ENCODE measurements around the gene SLC22A7.

The SLC22A7 gene, protein sequence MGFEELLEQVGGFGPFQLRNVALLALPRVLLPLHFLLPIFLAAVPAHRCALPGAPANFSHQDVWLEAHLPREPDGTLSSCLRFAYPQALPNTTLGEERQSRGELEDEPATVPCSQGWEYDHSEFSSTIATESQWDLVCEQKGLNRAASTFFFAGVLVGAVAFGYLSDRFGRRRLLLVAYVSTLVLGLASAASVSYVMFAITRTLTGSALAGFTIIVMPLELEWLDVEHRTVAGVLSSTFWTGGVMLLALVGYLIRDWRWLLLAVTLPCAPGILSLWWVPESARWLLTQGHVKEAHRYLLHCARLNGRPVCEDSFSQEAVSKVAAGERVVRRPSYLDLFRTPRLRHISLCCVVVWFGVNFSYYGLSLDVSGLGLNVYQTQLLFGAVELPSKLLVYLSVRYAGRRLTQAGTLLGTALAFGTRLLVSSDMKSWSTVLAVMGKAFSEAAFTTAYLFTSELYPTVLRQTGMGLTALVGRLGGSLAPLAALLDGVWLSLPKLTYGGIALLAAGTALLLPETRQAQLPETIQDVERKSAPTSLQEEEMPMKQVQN

DNA sequence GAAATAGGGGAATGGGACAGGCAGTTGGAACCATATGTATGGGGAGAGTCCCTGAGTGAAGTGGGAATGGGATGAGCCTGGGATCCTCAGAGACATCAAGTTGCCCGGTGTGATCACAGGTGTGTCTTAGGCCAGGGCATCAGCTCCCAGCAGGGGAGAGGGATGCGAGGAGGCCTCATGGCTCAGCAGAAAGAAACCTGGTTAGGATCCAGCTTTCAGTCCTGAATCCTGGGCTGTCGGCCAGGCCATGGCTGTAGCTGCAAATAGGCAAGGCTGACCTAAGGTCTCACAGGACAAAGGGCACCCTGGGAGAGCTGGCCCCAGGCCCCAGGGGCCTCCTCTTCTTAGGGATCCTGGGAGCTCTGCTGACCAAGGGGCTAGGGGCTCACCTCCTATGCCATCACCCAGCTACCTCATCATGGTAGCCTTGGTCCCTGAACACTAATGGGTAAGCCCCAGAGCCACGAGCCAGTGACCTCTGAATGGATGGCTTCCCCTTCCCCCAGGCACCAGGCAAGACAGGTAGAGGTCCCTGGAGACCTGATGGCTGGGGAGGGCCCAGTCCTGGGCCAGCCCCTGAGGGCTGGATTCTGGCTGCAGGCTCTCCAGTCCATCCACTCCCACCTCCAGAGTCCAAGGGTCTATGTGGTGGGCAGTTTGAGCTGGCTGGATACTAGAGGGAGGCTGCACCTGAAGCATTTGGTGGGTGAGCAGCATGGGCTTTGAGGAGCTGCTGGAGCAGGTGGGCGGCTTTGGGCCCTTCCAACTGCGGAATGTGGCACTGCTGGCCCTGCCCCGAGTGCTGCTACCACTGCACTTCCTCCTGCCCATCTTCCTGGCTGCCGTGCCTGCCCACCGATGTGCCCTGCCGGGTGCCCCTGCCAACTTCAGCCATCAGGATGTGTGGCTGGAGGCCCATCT, at the start of gene SLC22A7:
SLC22A7 (plus strand) TSS at position 617 of the 921 bp plus-strand sequence; CDS start at position 716, 99 bp downstream.
- DNase-seq = no peak

GRCh38 chr6:43248791-43249190, 49.3 kb upstream of the SLC22A7 start:
- no peak for DNase-seq

GRCh38 chr6:43250992-43251373, 47.1 kb upstream of the SLC22A7 start:
- DNase-seq = no peak

DNA sequence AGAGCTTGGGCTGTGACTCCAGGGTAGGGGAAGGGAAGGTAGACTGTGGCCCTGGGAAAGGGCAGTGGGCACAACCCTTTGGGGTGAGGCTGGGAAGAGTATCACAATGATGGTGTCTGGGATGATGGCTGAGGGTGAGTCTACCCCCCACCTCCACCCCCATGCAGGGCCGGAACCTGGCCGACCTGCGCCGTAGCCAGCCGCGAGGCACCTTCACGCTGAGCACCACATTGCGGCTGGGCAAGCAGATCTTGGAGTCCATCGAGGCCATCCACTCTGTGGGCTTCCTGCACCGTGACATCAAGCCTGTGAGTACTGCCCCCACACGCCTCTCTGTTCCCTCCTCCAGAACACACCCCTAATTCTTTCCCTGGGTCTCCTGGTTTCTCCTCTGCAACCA, 44.7 kb upstream of the SLC22A7 start:
- no peak for DNase-seq

DNA sequence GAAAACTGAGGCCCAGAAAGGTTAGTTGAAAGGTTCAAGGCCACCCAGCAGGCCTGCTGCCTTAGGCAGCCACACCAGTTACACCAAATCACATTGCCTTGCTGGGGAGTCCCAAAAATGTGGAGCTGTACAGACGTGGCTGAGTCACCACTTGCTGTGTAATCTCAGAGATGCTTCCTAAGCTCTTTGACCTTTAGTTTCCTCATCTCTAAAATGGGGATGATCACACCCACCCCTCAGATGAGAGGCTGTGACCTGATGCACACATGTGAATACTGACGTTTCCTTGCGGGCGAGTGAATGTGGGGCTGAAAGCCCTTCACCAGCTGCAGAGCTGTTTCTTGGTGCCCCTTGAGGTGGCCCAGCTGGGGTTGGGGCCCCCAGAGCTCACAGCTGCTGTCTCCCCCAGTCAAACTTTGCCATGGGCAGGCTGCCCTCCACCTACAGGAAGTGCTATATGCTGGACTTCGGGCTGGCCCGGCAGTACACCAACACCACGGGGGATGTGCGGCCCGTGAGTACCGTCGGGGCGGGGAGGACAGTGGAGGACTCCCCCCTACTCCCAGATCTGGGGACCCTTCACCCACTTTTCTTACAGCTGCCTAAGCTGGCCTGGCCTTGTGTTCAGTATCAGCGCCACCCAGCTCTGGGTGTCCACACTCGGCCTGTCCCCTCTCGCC, 43.8 kb upstream of the SLC22A7 start:
- DNase-seq = no peak

GRCh38 chr6:43254846-43255245, 43.2 kb upstream of the SLC22A7 start:
- no peak for DNase-seq

DNA sequence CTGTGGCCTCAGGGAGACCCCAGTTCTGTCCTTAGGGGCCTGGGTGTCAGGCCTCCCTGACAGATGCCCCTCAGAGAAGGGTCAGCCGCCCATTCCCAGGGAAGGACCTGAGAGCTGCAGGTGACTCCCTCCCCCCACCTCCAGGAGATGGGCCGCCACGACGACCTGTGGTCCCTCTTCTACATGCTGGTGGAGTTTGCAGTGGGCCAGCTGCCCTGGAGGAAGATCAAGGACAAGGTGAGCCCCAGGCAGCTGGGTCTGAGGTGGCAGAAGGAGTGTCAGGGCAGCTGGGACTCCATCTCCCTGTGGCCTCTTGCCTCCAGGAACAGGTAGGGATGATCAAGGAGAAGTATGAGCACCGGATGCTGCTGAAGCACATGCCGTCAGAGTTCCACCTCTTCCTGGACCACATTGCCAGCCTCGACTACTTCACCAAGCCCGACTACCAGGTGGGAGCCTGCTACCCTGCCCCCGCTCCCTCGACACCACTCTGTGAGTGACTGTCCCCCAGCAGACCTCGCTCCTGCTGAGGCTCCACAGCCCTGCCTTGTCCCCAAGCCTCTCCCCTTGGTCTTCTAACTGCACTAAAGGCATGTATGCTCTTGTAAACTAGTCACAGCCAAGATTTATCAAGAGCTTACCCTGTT, 42.5 kb upstream of the SLC22A7 start:
- DNase-seq = no peak

- no peak for DNase-seq
Observed at GRCh38 chr6:43256670-43257366, 41.2 kb upstream of the SLC22A7 start.

GRCh38 chr6:43257367-43258145, 40.5 kb upstream of the SLC22A7 start:
- DNase-seq = no peak

- no peak for DNase-seq
Observed at GRCh38 chr6:43258180-43258579, 39.9 kb upstream of the SLC22A7 start.

GRCh38 chr6:43258807-43259686, 39.0 kb upstream of the SLC22A7 start:
- DNase-seq = no peak

- DNase-seq = no peak
Observed at GRCh38 chr6:43260791-43261190, 37.3 kb upstream of the SLC22A7 start.

DNA sequence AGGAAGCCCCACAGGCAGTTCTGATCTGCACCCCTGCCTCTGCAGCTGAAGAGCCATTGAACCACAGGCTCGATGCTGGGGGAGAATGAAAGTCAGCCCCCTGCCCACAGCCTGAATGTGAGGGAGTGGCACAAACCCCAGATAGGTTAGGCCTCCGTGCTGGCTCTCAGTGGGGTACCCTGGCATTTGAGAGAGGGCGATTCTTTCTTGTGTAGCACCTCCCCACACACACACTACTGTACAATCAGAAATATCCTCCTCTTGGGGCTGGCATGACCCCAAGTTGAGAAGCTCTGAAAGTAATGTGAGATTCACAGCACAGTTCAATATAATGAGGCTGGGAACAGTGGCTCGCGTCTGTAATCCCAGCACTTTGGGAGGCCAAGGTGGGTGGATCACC, 36.9 kb upstream of the SLC22A7 start:
- DNase-seq = no peak

GRCh38 chr6:43262000-43262779, 35.9 kb upstream of the SLC22A7 start:
- DNase-seq = no peak

DNA sequence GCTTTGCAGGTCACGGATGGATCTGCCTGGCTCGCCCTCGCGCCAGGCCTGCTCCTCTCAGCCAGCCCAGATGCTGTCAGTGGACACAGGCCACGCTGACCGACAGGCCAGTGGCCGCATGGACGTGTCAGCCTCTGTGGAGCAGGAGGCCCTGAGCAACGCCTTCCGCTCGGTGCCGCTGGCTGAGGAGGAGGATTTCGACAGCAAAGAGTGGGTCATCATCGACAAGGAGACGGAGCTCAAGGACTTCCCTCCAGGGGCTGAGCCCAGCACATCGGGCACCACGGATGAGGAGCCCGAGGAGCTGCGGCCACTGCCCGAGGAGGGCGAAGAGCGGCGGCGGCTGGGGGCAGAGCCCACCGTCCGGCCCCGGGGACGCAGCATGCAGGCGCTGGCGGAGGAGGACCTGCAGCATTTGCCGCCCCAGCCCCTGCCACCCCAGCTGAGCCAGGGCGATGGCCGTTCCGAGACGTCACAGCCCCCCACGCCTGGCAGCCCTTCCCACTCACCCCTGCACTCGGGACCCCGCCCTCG, 35.2 kb upstream of the SLC22A7 start:
- DNase-seq = no peak

DNA sequence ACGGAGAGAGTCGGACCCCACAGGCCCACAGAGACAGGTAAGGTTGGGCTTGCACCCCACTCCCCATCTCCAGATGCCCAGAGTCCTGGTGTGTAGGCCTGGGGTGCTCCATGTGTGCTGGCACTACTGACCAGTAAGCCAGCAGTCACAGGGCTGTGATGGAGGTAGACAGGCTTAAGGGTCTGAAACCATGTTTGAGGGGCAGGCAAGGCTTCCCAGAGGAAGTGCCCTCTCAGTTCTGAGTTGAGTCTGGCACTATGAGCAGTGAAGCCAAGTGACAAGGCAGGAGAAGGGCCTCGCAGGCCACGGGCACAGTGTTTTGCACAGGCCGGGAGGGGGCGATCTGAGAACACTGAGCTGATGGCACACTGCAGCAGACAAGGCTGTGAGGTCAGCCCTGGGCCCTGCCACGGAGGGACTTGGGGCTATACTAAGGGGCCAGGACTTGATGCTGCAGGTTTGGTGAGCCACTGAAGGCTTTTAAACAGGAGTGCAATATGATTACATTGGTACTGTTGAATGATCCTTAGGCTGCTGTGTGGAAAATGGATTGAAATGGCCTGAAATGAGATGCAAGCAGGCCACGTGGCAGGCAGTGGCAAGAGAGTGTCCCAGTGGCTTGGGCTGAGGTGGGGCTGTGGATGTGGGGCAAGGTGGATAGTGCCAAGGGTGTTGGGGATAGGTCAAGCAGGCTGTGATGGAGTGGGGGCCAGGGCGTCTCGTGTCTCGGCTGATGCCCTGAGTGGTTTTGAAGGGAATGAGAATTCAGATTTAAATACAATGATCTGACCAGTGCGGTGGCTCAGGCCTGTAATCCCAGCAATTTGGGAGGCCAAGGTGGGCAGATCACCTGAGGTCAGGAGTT, 34.5 kb upstream of the SLC22A7 start:
- no peak for DNase-seq

- no peak for DNase-seq
Observed at GRCh38 chr6:43264599-43265145, 33.4 kb upstream of the SLC22A7 start.

GRCh38 chr6:43265564-43265963, 32.5 kb upstream of the SLC22A7 start:
- no peak for DNase-seq

Data from DMS79 (cell line).